Activated naive CD8-positive, alpha-beta T cell treated with anti-CD3 and anti-CD28 coated beads, Interleukin-2, amount 50 U/mL, for 24 hours (primary cell): ENCODE measurements around the gene RUBCN.
"Not testable (repeated sequence)": the region's sequence is repeated elsewhere in the genome, so short reads cannot be mapped to it uniquely, and the experiment has no call there.

Source experiments
- ATAC-seq: fragments of 150-1000 bp; cut with Tn5 transposase; one replicate; pipeline ENCODE4 v1.10.0; 2021
- DNase-seq: peaks from one replicate; pipeline ENCODE4 v3.0.0; 2021
- H3K27ac Mint-ChIP-seq: one replicate; pipeline ENCODE4 v1.8.0; 2021; ENCODE audit warnings: mild to moderate bottlenecking, mixed read lengths
- H3K27me3 Mint-ChIP-seq: one replicate; pipeline ENCODE4 v1.8.0; 2021; ENCODE audit warnings: mixed read lengths
- H3K36me3 Mint-ChIP-seq: one replicate; pipeline ENCODE4 v1.8.0; 2021; ENCODE audit warnings: low read depth, mixed read lengths
- H3K4me1 Mint-ChIP-seq: one replicate; pipeline ENCODE4 v1.8.0; 2021; ENCODE audit warnings: mixed read lengths
- H3K4me3 Mint-ChIP-seq: one replicate; pipeline ENCODE4 v1.8.0; 2021; ENCODE audit warnings: mild to moderate bottlenecking, moderate library complexity, mixed read lengths
- H3K9me3 Mint-ChIP-seq: one replicate; pipeline ENCODE4 v1.8.0; 2021; ENCODE audit warnings: mixed read lengths

The RUBCN gene

GRCh38 chr3:197647191-197647590 lies 89.5 kb downstream of the RUBCN start:
- not testable (repeated sequence) for H3K27ac Mint-ChIP-seq, H3K9me3 Mint-ChIP-seq, ATAC-seq, H3K27me3 Mint-ChIP-seq, H3K4me3 Mint-ChIP-seq, H3K36me3 Mint-ChIP-seq, DNase-seq
- peaks cover 14% of the 10 kb centered on the region for H3K4me1 Mint-ChIP-seq

- H3K4me3 Mint-ChIP-seq, H3K27me3 Mint-ChIP-seq, H3K4me1 Mint-ChIP-seq, H3K9me3 Mint-ChIP-seq, H3K36me3 Mint-ChIP-seq, H3K27ac Mint-ChIP-seq, ATAC-seq, DNase-seq: not testable (repeated sequence)
Measured at GRCh38 chr3:197646294-197646693, 90.4 kb downstream of the RUBCN start.

GRCh38 chr3:197637556-197637955 lies 99.1 kb downstream of the RUBCN start:
- DNase-seq, H3K4me1 Mint-ChIP-seq, H3K36me3 Mint-ChIP-seq: not testable (repeated sequence)

GRCh38 chr3:197631989-197632388 lies 104.7 kb downstream of the RUBCN start:
- not testable (repeated sequence) for H3K36me3 Mint-ChIP-seq, H3K27ac Mint-ChIP-seq, H3K9me3 Mint-ChIP-seq, H3K4me1 Mint-ChIP-seq, DNase-seq, H3K27me3 Mint-ChIP-seq, ATAC-seq, H3K4me3 Mint-ChIP-seq

More at GRCh38 chr3:197637556-197637955, 99.1 kb downstream of the RUBCN start:
- H3K27ac Mint-ChIP-seq, H3K9me3 Mint-ChIP-seq, H3K27me3 Mint-ChIP-seq, ATAC-seq, H3K4me3 Mint-ChIP-seq: not testable (repeated sequence)

DNA sequence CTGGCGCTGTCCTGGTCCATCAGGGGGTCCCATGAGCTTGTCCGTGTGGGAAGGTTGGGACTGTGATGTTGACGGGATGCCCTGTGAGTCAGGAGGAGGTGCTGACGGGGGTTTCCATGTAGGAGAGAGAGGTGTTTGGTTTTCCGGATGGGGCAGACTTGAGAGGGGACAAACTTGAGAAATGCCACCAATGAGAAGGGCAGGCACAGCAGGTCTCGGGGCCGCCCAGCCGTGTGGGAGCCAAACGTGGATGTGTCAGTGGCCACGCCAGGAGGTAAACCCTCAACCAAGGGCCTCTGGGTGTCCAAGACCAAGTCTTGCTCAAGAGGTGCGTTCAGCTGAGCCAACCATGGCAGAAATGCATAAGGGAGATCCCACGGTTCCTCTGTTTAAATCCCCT lies 105.9 kb downstream of the RUBCN start:
- H3K27ac Mint-ChIP-seq, H3K36me3 Mint-ChIP-seq, H3K4me1 Mint-ChIP-seq, H3K27me3 Mint-ChIP-seq, DNase-seq, H3K9me3 Mint-ChIP-seq, ATAC-seq, H3K4me3 Mint-ChIP-seq: not testable (repeated sequence)

- H3K27ac Mint-ChIP-seq, H3K27me3 Mint-ChIP-seq, ATAC-seq, H3K4me3 Mint-ChIP-seq, DNase-seq, H3K9me3 Mint-ChIP-seq, H3K36me3 Mint-ChIP-seq, H3K4me1 Mint-ChIP-seq: not testable (repeated sequence)
Measured at GRCh38 chr3:197629286-197629685, 107.4 kb downstream of the RUBCN start.

DNA sequence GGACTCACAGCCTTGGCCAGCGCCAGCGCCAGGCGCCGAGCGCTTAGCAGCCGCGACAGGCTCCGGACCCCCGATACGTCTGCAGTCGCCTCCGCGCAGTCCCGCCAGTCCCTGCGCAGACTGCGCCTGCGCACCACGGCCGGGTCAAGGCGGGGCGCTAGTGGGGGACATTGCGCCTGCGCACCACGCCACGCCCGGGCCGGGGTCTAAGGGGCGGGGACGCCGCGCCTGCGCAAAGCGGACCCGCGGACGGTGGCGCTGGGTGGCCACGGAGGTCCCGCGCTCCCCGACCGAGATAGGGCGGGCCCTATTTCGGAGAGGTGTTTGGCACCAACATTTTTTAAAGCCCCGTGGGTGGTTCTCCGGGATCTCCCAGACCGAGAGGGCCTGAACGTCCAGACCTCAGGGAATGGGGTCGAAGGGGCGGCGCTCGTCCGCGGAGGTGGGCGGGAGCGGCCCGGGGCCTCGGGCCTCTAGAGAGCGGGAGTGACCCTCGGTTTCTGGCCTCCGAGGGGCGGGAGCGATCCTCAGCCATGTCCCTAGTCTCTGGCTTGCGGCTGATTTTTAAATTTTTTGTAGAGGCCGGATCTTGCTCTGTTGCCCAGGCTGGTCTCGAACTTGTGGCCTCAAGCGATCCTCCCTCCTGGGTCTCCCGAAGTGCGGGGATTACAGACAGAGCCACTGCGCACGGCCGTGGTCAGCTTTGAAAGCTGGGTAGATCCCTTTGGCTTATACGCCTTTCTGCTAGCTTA lies 108.8 kb downstream of the RUBCN start:
- H3K4me3 Mint-ChIP-seq: peak overlapping the region; percentile 70
- H3K27ac Mint-ChIP-seq, H3K4me1 Mint-ChIP-seq: not testable (repeated sequence)

DNA sequence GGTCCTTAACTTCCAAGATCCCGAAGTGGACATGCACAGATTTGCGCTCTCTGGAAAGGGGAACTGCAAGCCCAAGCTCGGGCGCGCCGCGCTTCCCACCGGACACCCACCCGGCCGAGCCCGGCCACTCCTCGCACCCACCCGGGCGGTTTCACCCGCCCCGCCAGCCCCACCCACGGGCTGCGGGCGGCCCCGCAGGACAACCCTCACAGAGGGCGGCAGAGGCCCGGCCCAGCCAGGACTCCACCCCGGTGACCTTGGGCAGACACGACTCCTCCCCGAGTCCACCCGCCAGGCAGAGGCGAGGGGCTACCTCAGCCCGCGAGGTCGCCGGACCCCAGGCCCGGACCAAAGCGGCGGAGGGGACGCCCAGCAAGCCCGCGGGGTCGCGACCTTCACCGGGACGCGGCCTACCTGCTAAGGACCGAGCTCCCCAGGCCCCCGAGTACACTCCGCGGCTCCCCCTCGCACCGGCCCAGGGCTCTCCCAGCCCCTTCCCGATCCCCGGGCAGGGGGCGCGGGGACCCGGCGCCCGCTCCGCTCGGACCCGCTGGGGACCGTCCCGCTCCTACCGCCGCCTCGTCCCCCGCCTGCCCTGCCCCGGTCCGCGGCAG lies 109.4 kb downstream of the RUBCN start:
- not testable (repeated sequence) for H3K9me3 Mint-ChIP-seq, H3K27me3 Mint-ChIP-seq
- peak overlapping the region; percentile 80 for H3K4me3 Mint-ChIP-seq

More for the DNA sequence above, 108.8 kb downstream of the RUBCN start:
- not testable (repeated sequence) for H3K27me3 Mint-ChIP-seq, H3K36me3 Mint-ChIP-seq, H3K9me3 Mint-ChIP-seq
- peak; percentile 93 for DNase-seq
- ATAC-seq: peak; percentile 79

DNA sequence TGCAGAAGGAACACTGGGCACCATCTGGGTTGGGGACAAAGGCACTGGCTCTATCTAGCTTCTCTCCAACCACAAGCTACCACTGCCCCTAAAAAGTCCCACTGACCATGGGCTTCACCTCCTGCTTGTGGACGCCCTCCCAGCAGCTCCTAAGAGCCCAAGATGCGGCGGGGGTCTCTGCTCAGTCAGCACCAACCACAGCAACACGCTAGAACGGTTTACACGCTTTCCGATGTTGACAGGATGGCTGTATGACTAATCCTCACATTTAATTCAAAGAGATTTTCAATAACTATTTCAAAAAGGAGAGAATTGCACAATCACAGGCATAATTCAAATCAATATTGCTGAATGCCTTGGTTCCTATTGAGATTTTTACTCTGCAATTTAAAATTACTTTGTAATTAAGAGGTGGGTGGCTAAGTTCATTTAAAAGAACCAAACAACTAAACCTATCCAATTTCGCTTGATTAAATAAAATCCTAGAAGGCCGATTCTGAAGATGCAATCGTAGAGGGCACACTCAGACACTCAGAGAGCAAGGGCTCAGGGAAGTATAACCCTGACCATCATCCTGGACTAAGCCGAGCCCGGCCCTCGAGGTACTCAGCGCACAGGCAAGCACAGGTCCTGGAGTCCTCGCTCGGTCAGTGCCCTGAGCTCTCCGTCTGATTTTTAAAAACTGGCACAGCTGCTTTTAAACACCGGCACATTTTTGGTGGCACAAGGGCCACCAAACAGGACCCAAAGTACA lies 110.1 kb downstream of the RUBCN start:
- peak; percentile 44 for ATAC-seq

More for the DNA sequence above, 109.4 kb downstream of the RUBCN start:
- not testable (repeated sequence) for H3K36me3 Mint-ChIP-seq, H3K4me1 Mint-ChIP-seq, H3K27ac Mint-ChIP-seq
- DNase-seq: peak; percentile 10
- ATAC-seq: peak; percentile 30

GRCh38 chr3:197621478-197621877 lies 115.2 kb downstream of the RUBCN start:
- not testable (repeated sequence) for H3K4me3 Mint-ChIP-seq, DNase-seq, H3K4me1 Mint-ChIP-seq, H3K9me3 Mint-ChIP-seq, H3K27me3 Mint-ChIP-seq, H3K27ac Mint-ChIP-seq
- peaks cover 36% of the 10 kb centered on the region for H3K36me3 Mint-ChIP-seq
- peak; percentile 30 for ATAC-seq

More for the DNA sequence above, 110.1 kb downstream of the RUBCN start:
- H3K27ac Mint-ChIP-seq, DNase-seq, H3K36me3 Mint-ChIP-seq, H3K9me3 Mint-ChIP-seq, H3K4me1 Mint-ChIP-seq, H3K27me3 Mint-ChIP-seq: not testable (repeated sequence)
- peak overlapping the region; percentile 80 for H3K4me3 Mint-ChIP-seq
